GM12878 (cell line): ENCODE results near the gene SLC19A1. TPM values are rescaled to one million over a fixed set of nuclear protein-coding genes. Genes with fewer than 3 reads are reported as not detected.

Experiments used
- CREB1 ChIP-seq: IDR thresholded peaks from 2 replicates; pipeline ENCODE4 v1.6.1; 2012; ENCODE audit warnings: low read depth, mild to moderate bottlenecking, inconsistent platforms
- EGR1 ChIP-seq, 2 experiments: IDR thresholded peaks; 1 replicate in 1 of 2; 2 replicates in 1 of 2; pipeline ENCODE4 v1.6.1; 2011 to 2012; ENCODE audit warnings: low read depth in 2 of 2, low read length in 2 of 2, borderline replicate concordance in 1 of 2, mild to moderate bottlenecking in 1 of 2, moderate library complexity in 1 of 2
- HCFC1 ChIP-seq: fragments of 150-350 bp; IDR thresholded peaks from 2 replicates; pipeline ENCODE4 v1.6.1; 2014; ENCODE audit warnings: low read length
- LARP7 ChIP-seq: fragments of 450-650 bp; IDR thresholded peaks from 2 replicates; pipeline ENCODE4 v1.6.1; 2017; ENCODE audit warnings: mild to moderate bottlenecking
- MXI1 ChIP-seq: fragments of 150-350 bp; IDR thresholded peaks from 2 replicates; pipeline ENCODE4 v1.6.1; 2011; ENCODE audit warnings: low read depth, mild to moderate bottlenecking, inconsistent platforms, low read length, improper control_type of control experiment
- MYC ChIP-seq: IDR thresholded peaks from 2 replicates; pipeline ENCODE4 v1.6.1; 2011; ENCODE audit warnings: mild to moderate bottlenecking, low read length, moderate library complexity, inconsistent platforms; ENCODE audit not compliant: insufficient read depth, insufficient replicate concordance, insufficient read length, severe bottlenecking
- NBN ChIP-seq: fragments of 450-650 bp; IDR thresholded peaks from 2 replicates; pipeline ENCODE4 v1.6.1; 2016
- PAX5 ChIP-seq: IDR thresholded peaks from 2 replicates; pipeline ENCODE4 v1.6.1; 2011; ENCODE audit warnings: low read depth, low read length, borderline replicate concordance
- POLR2A ChIP-seq: IDR thresholded peaks from 2 replicates; pipeline ENCODE4 v1.6.1; 2011; ENCODE audit warnings: low read depth, mild to moderate bottlenecking, low read length
- RB1 ChIP-seq: fragments of 450-650 bp; formaldehyde crosslinking; IDR thresholded peaks from 2 replicates; pipeline ENCODE4 v1.6.1; 2017; ENCODE audit warnings: mild to moderate bottlenecking, borderline replicate concordance
- SIN3A ChIP-seq: IDR thresholded peaks from 2 replicates; pipeline ENCODE4 v1.6.1; 2012; ENCODE audit warnings: low read depth, low read length, improper control_type of control experiment
- SP1 ChIP-seq: IDR thresholded peaks from one replicate; pipeline ENCODE4 v1.6.1; 2011; ENCODE audit warnings: low read depth, low read length
- TARDBP ChIP-seq: IDR thresholded peaks from 2 replicates; pipeline ENCODE4 v1.6.1; 2016; ENCODE audit warnings: borderline replicate concordance
- polyA plus RNA-seq, 11 experiments: library from polyadenylated mRNA; depleted of rRNA in 4 of 11; unstranded in 6 of 11; stranded (reverse) in 5 of 11; fragments of >200 nt; fragmentation: Nextera tagmentation in 4 of 11; fragmentation: Illumina TruSeq in 1 of 11; extraction: Ambion mirVana in 4 of 11; extraction: Trizol in 1 of 11; gene quantifications; 1 replicate in 1 of 11; 2 replicates in 10 of 11; pipeline versions ENCODE4 v1.2.1 to v1.2.3, GENCODE V29; 2011 to 2016; ENCODE audit warnings: inconsistent platforms in 2 of 11, missing spikeins in 2 of 11, low read depth in 1 of 11
- total RNA-seq, 4 experiments: library from RNA; depleted of rRNA in 3 of 4; stranded (reverse); fragments of >200 nt in 3 of 4; fragmentation: Illumina TruSeq in 1 of 4; extraction: Trizol in 1 of 4; gene quantifications; 2 replicates each; pipeline versions ENCODE4 v1.2.1 to v1.2.3, GENCODE V29; 2013 to 2021
- TF ChIP-seq, protein P1 (sequence below): IDR thresholded peaks from 2 replicates; pipeline ENCODE4 v1.6.1; 2011; ENCODE audit warnings: low read depth, mild to moderate bottlenecking, low read length, moderate library complexity, borderline replicate concordance; ENCODE audit errors: extremely low read depth
- TF ChIP-seq, protein P2 (sequence below): fragments of 450-650 bp; IDR thresholded peaks from 2 replicates; pipeline ENCODE4 v1.6.1; 2017; ENCODE audit warnings: low read depth, mild to moderate bottlenecking, moderate library complexity
- TF ChIP-seq, protein P3 (sequence below): fragments of 450-650 bp; IDR thresholded peaks from 2 replicates; pipeline ENCODE4 v1.6.1; 2017; ENCODE audit warnings: mild to moderate bottlenecking, moderate library complexity
- TF ChIP-seq, protein P4 (sequence below): IDR thresholded peaks from 2 replicates; pipeline ENCODE4 v1.6.1; 2011; ENCODE audit warnings: borderline replicate concordance, low read depth, mild to moderate bottlenecking, moderate library complexity, mixed read lengths, low read length; ENCODE audit not compliant: insufficient read depth; ENCODE audit errors: extremely low read length
- TF ChIP-seq, protein P5 (sequence below): fragments of 450-650 bp; IDR thresholded peaks from 2 replicates; pipeline ENCODE4 v1.6.1; 2016; ENCODE audit warnings: mild to moderate bottlenecking

Gene SLC19A1
- total and polyA plus RNA-seq, 10 of the 15 experiments (the other 5 are each of a cell fraction or from before 2014, with no cell fraction given) = 0.42 to 49.7 (median 12.2) TPM

DNA sequence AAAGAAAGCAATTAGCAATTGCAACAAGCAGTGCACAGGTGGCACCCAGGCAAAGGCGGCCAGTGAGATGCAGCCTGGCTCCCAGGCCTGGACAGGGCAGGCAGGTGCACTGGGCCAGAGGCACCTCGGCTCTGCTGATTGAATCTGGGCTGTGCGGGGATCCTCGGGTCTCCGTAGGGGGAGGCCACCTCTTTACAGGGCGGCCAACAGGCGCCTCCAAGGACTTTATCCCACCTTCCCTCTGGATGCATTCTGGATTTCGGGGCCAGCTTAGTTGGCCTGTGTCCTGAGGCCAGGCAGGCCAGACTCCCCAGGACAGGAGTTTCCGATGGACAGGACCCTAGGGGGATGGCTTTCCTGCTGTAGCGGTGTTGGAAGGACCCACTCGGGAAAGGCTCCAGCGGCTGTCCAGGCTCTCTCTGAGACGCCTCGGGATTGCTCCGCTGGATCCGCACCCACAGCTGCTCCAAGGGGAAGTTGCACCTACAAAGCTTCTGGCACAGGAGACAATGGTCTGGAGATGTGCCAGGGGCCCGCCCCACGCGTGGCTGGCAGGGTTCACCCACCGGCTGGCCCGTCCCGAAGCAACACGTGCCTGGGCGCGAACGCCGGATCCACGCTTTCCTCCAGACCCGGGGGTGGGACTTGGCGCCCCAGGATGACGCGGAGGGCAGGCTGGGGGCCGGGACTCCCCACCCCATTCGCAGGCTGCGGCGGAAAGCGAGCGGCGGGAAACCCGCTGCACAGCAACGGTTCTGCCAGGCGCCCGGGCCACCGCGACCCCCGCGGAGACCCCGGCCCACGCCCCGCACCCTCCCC is 810 bp downstream of the SLC19A1 start (continued):
- TF ChIP-seq SIN3A = peak; percentile 77; the same call in 1 of the 2 replicates
- peak; percentile 71; the same call in 1 of the 2 replicates for TF ChIP-seq LARP7
- TF ChIP-seq, protein P1, sequence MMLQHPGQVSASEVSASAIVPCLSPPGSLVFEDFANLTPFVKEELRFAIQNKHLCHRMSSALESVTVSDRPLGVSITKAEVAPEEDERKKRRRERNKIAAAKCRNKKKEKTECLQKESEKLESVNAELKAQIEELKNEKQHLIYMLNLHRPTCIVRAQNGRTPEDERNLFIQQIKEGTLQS = 0 out of 2 replicates have a peak, but pooled peaks have one; percentile 5
- TF ChIP-seq PAX5 = peak; percentile 45; the same call in 1 of the 2 replicates
- TF ChIP-seq, protein P2, sequence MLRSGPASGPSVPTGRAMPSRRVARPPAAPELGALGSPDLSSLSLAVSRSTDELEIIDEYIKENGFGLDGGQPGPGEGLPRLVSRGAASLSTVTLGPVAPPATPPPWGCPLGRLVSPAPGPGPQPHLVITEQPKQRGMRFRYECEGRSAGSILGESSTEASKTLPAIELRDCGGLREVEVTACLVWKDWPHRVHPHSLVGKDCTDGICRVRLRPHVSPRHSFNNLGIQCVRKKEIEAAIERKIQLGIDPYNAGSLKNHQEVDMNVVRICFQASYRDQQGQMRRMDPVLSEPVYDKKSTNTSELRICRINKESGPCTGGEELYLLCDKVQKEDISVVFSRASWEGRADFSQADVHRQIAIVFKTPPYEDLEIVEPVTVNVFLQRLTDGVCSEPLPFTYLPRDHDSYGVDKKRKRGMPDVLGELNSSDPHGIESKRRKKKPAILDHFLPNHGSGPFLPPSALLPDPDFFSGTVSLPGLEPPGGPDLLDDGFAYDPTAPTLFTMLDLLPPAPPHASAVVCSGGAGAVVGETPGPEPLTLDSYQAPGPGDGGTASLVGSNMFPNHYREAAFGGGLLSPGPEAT = 0 out of 2 replicates have a peak, but pooled peaks have one; percentile 29
- TF ChIP-seq SP1 = peak; percentile 57
- TF ChIP-seq, protein P3, sequence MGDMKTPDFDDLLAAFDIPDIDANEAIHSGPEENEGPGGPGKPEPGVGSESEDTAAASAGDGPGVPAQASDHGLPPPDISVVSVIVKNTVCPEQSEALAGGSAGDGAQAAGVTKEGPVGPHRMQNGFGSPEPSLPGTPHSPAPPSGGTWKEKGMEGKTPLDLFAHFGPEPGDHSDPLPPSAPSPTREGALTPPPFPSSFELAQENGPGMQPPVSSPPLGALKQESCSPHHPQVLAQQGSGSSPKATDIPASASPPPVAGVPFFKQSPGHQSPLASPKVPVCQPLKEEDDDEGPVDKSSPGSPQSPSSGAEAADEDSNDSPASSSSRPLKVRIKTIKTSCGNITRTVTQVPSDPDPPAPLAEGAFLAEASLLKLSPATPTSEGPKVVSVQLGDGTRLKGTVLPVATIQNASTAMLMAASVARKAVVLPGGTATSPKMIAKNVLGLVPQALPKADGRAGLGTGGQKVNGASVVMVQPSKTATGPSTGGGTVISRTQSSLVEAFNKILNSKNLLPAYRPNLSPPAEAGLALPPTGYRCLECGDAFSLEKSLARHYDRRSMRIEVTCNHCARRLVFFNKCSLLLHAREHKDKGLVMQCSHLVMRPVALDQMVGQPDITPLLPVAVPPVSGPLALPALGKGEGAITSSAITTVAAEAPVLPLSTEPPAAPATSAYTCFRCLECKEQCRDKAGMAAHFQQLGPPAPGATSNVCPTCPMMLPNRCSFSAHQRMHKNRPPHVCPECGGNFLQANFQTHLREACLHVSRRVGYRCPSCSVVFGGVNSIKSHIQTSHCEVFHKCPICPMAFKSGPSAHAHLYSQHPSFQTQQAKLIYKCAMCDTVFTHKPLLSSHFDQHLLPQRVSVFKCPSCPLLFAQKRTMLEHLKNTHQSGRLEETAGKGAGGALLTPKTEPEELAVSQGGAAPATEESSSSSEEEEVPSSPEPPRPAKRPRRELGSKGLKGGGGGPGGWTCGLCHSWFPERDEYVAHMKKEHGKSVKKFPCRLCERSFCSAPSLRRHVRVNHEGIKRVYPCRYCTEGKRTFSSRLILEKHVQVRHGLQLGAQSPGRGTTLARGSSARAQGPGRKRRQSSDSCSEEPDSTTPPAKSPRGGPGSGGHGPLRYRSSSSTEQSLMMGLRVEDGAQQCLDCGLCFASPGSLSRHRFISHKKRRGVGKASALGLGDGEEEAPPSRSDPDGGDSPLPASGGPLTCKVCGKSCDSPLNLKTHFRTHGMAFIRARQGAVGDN = peak; percentile 42; the same call in 1 of the 2 replicates
- TF ChIP-seq HCFC1 = peak; percentile 43; the same call in 1 of the 2 replicates
- TF ChIP-seq EGR1 (IDR thresholded peaks at IDR 0.05; ENCODE audit: borderline replicate concordance in 1 of 2, low read depth in 2 of 2, low read length in 2 of 2) = peak in 1 of 2 experiments; percentile 55; a peak in 1 of 3 replicates
- no peak for TF ChIP-seq TARDBP
- TF ChIP-seq MXI1 = peak; percentile 99
- TF ChIP-seq, protein P4, sequence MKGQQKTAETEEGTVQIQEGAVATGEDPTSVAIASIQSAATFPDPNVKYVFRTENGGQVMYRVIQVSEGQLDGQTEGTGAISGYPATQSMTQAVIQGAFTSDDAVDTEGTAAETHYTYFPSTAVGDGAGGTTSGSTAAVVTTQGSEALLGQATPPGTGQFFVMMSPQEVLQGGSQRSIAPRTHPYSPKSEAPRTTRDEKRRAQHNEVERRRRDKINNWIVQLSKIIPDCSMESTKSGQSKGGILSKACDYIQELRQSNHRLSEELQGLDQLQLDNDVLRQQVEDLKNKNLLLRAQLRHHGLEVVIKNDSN = peak; percentile 63
- TF ChIP-seq NBN = 0 out of 2 replicates have a peak, but pooled peaks have one; percentile 33
- peak; percentile 61; the same call in 1 of the 2 replicates for TF ChIP-seq RB1
- peak; percentile 88 for TF ChIP-seq MYC
- peak; percentile 72 for TF ChIP-seq POLR2A
- TF ChIP-seq, protein P5, sequence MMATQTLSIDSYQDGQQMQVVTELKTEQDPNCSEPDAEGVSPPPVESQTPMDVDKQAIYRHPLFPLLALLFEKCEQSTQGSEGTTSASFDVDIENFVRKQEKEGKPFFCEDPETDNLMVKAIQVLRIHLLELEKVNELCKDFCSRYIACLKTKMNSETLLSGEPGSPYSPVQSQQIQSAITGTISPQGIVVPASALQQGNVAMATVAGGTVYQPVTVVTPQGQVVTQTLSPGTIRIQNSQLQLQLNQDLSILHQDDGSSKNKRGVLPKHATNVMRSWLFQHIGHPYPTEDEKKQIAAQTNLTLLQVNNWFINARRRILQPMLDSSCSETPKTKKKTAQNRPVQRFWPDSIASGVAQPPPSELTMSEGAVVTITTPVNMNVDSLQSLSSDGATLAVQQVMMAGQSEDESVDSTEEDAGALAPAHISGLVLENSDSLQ = 0 out of 2 replicates have a peak, but pooled peaks have one; percentile 7
- TF ChIP-seq CREB1 = peak; percentile 95
